Activated CD8-positive, alpha-beta memory T cell treated with anti-CD3 and anti-CD28 coated beads, Interleukin-2, amount 10 ng/mL, durations not matched to agents 7 days and 5 days (primary cell): ENCODE data around the gene KDM2A. TPM values are rescaled to one million over a fixed set of nuclear protein-coding genes. Genes with fewer than 3 reads are reported as not detected.

Experiments used
- ATAC-seq: fragments of 150-1000 bp; cut with Tn5 transposase; one replicate; pipeline ENCODE4 v1.10.0; 2021; ENCODE audit warnings: moderate library complexity
- CTCF ChIA-PET: fragments of 350-600 bp; sonication (Branson Sonifier 250); formaldehyde crosslinking; loops from one replicate; lab custom pipeline; 2021; ENCODE audit warnings: antibody characterized with exemption; lab: Charles Lee
- DNase-seq: peaks from one replicate; pipeline ENCODE4 v3.0.0-alpha.2; 2020
- H3K27ac Mint-ChIP-seq: one replicate; pipeline ENCODE4 v1.8.0; 2021; ENCODE audit warnings: mild to moderate bottlenecking, mixed read lengths
- H3K27me3 Mint-ChIP-seq: one replicate; pipeline ENCODE4 v1.8.0; 2021; ENCODE audit warnings: mixed read lengths
- H3K36me3 Mint-ChIP-seq: one replicate; pipeline ENCODE4 v1.8.0; 2021; ENCODE audit warnings: mild to moderate bottlenecking, mixed read lengths
- H3K4me1 Mint-ChIP-seq: one replicate; pipeline ENCODE4 v1.8.0; 2021; ENCODE audit warnings: mixed read lengths
- H3K4me3 Mint-ChIP-seq: one replicate; pipeline ENCODE4 v1.8.0; 2021; ENCODE audit warnings: mild to moderate bottlenecking, moderate library complexity, mixed read lengths
- H3K9me3 Mint-ChIP-seq: one replicate; pipeline ENCODE4 v1.8.0; 2022; ENCODE audit warnings: low read depth, mixed read lengths
- total RNA-seq, 2 experiments: library from RNA; stranded (reverse); gene quantifications; one replicate each; pipeline ENCODE4 v1.2.3, GENCODE V29; 2021

Gene KDM2A
- total RNA-seq, 2 experiments from 2014 or later, result 93.6 to 116 TPM

DNA sequence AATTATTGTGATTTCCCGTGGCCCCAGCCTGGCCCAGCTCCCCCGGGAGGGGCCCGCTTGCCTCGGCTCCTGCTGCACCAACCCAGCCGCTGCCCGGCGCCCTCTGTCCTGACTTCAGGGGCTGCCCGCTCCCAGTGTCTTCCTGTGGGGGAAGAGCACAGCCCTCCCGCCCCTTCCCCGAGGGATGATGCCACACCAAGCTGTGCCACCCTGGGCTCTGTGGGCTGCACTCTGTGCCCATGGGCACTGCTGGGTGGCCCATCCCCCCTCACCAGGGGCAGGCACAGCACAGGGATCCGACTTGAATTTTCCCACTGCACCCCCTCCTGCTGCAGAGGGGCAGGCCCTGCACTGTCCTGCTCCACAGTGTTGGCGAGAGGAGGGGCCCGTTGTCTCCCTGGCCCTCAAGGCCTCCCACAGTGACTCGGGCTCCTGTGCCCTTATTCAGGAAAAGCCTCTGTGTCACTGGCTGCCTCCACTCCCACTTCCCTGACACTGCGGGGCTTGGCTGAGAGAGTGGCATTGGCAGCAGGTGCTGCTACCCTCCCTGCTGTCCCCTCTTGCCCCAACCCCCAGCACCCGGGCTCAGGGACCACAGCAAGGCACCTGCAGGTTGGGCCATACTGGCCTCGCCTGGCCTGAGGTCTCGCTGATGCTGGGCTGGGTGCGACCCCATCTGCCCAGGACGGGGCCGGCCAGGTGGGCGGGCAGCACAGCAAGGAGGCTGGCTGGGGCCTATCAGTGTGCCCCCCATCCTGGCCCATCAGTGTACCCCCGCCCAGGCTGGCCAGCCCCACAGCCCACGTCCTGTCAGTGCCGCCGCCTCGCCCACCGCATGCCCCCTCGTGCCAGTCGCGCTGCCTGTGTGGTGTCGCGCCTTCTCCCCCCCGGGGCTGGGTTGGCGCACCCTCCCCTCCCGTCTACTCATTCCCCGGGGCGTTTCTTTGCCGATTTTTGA is 166.8 kb downstream of the KDM2A start:
- H3K4me1 Mint-ChIP-seq, result peaks cover 51% of the 10 kb centered on the region
- H3K27me3 Mint-ChIP-seq, result no peaks in the 10 kb centered on the region
- peaks cover 34% of the 10 kb centered on the region for H3K36me3 Mint-ChIP-seq
- ATAC-seq (no peak), DNase-seq (no peak)
- no peak overlapping the region for H3K4me3 Mint-ChIP-seq
- CTCF ChIA-PET, result interaction anchor here (0.6 to 15.2 kb wide), 5 partner anchors 8 to 177 kb away, joined by 3 to 137 read pairs (median 46); partner anchors contain the start of gene GRK2
- peak overlapping the region; percentile 96 for H3K27ac Mint-ChIP-seq
- H3K9me3 Mint-ChIP-seq, result no peaks in the 10 kb centered on the region

DNA sequence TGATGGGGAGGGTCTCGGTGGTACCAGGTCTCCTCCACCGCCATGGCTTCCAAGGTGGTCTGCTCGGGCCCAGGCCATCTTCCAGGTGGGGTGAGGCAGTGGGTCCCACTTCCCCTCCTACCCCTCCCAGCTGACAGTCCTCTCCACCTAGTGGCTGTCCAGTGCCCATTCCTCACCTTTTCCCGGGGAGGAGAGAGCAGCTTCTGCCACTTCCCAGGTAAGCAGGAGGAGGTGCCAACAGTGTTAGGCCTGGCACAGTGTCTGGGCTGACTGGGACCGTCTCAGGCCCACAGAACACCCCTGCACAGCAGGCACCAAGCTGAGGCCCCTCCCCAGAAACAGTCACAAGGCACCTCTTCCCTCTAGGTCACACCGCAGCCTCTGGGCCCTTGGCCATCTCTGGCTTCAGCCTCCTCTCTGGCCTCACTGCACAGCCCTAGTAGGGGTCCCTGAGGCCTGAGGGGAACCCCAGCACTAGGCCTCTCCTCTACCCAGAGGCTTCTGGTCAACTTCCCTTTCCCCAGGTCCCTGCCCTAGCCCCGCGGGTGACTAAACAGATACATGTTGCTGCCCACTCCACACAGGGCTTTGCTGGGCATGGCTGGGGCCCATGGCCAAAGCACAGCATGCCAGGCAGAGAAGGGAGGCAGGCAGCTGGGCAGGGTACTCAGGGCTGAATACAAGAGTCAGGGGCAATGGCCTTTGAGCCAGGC is 167.7 kb downstream of the KDM2A start:
- peaks cover 60% of the 10 kb centered on the region for H3K4me1 Mint-ChIP-seq
- H3K4me3 Mint-ChIP-seq, result peak overlapping the region; percentile 63
- no peaks in the 10 kb centered on the region for H3K27me3 Mint-ChIP-seq
- CTCF ChIA-PET, result interaction anchor here (1.8 to 15.2 kb wide), 6 partner anchors 9 to 96 kb away, joined by 6 to 137 read pairs (median 39); partner anchors contain the start of gene GRK2
- peaks cover 40% of the 10 kb centered on the region for H3K36me3 Mint-ChIP-seq
- peak overlapping the region; percentile 96 for H3K27ac Mint-ChIP-seq
- DNase-seq (no peak), ATAC-seq (no peak)
- H3K9me3 Mint-ChIP-seq, result no peaks in the 10 kb centered on the region

DNA sequence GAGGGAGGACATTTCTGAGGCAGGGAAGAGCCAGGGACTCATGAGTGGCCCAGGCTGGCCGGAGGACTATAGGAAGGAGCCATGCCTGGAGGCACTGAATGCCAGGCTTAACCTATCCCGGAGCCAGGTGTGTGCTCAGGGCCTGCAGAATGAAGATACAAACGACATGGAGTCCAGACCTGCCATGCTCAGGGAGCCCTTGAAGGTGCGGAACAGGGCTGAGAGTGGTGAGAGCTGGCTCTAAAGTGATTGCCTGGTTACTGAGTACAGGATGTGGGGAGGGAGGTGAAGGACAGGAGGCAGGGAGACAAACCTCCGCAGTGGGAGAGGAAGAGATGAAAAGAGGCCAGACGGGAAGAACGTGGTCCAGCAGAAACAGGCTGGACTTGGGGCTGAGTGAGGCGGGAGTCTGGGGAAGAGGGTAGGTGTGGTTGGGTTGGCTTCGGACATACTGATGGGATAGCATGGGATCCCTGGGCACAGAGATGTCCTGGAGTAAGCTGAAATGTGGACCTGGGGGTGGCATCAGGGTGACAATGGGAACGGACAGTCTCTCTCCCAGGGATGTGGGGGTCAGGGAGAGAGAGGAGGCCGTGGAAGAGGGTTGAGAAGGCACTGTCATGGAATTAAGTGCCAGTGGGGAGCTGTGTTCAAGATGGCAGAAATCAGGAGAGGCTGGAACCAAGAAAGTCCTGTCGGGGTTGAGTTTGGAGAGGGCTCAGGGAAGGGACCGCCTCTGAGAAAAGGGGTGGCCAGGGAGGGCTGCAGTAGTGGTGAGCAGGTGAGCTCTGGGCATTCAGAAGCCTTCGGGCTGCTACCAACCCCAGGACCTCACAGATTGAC is 168.5 kb downstream of the KDM2A start:
- ATAC-seq (peak; percentile 24), DNase-seq (peak; percentile 80)
- Mint-ChIP-seq H3K36me3 (peaks cover 42% of the 10 kb centered on the region), H3K27me3 (no peaks in the 10 kb centered on the region), H3K4me3 (peak overlapping the region; percentile 63), H3K9me3 (no peaks in the 10 kb centered on the region), H3K4me1 (peaks cover 63% of the 10 kb centered on the region), H3K27ac (peak overlapping the region; percentile 96)
- CTCF ChIA-PET, result interaction anchor here (0.9 to 15.2 kb wide), 11 partner anchors 9 to 215 kb away, joined by 3 to 137 read pairs (median 6); partner anchors contain the start of gene GRK2

DNA sequence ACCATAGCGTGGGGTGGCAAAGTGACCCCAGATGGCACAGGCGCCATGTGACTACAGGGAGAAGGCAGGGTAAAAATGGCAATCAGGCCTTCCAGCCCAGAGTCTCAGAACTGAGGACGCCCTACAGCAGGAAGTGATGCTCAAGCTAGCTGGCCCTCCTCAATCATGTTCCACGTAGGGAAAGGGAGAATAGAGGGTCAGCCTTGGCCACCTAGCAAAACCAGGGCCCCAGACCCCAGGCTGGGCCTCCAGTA is 169.1 kb downstream of the KDM2A start:
- H3K36me3 Mint-ChIP-seq, result peaks cover 47% of the 10 kb centered on the region
- H3K9me3 Mint-ChIP-seq, result no peaks in the 10 kb centered on the region
- H3K4me3 Mint-ChIP-seq, result peak overlapping the region; percentile 63
- no peak for DNase-seq
- no peak for ATAC-seq
- no peaks in the 10 kb centered on the region for H3K27me3 Mint-ChIP-seq
- CTCF ChIA-PET, result interaction anchor here (0.9 to 15.2 kb wide), 12 partner anchors 10 to 216 kb away, joined by 3 to 137 read pairs (median 5); partner anchors contain the start of gene GRK2
- H3K4me1 Mint-ChIP-seq, result peaks cover 68% of the 10 kb centered on the region
- H3K27ac Mint-ChIP-seq, result peak overlapping the region; percentile 96

DNA sequence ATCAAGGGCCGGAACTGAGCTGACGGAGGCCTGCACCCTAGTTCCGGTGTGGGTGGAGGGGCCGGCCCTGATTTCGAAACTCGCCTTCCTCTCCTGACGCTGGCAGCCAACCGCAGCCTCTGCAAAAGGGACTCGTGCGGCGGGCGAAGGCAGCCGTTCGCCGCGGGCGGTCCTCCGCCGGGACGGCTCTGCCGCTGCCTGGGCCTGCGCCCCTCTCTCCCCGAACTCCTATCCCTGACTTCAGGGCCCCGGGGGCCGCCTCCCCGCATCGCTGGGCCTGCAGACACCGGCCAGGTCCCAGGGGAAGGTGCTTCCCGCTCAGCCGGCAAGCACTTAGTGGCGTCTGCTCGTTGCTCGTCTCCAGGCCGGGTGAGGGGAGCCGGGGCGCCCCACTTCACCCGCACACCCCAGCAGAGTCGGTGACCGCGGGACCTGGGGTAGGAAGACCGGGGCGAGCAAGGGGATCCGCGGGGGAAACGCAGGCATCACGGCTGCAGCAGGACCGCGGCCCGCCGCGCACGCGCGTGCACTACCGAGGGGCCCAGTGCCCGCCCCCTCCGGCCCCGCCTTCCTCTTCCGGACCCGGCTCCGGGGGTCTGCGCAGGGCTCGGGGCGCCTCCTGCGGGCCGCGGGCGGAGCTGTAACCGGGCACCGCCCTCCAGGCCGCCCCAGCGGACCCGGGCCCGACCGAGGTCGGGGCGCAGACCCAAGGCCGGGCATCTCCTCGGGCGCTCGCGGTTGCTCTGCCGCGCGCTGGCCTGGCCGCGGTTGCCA is 169.6 kb downstream of the KDM2A start:
- Mint-ChIP-seq H3K4me1 (peaks cover 69% of the 10 kb centered on the region), H3K36me3 (peaks cover 50% of the 10 kb centered on the region), H3K9me3 (no peaks in the 10 kb centered on the region), H3K4me3 (peak overlapping the region; percentile 63), H3K27ac (peak overlapping the region; percentile 96), H3K27me3 (no peaks in the 10 kb centered on the region)
- DNase-seq, result peak; percentile 96
- CTCF ChIA-PET, result interaction anchor here (0.9 to 15.2 kb wide), 15 partner anchors 10 to 125 kb away, joined by 3 to 137 read pairs (median 5); partner anchors contain the start of genes GRK2 and SSH3
- peak; percentile 75 for ATAC-seq

DNA sequence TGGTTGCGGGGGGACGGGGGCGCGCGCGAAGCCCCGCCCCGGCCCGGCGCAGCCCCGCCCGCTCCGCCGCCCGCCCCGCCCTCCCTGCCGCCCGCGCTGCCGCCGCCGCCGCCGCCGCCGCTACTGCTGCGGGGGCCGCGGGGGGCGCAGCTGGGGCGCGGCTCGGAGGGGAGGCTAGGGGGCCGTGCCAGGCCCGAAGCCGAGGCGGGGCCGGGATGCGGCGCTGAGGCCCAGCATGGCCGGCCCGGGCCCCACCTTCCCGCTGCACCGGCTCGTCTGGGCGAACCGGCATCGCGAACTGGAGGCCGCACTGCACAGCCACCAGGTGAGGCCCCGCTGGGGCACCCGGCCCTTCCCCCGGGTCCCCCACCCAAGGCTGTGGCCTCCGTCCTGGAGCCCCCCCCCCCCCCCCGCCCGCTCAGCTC is 170.2 kb downstream of the KDM2A start, which contains the start of gene ANKRD13D:
TSS of gene ANKRD13D (plus strand) at position 78 of the 425 bp plus-strand sequence. CDS start at position 236, 158 bp downstream.
- ATAC-seq (peak; percentile 43), DNase-seq (no peak)
- no peaks in the 10 kb centered on the region for H3K9me3 Mint-ChIP-seq
- H3K27me3 Mint-ChIP-seq, result no peaks in the 10 kb centered on the region
- H3K4me1 Mint-ChIP-seq, result peaks cover 68% of the 10 kb centered on the region
- peak within 1 kb of the TSS; percentile 95 for H3K4me3 Mint-ChIP-seq
- peak within 1 kb of the TSS; percentile 96 for H3K27ac Mint-ChIP-seq
- peaks cover 52% of the 10 kb centered on the region for H3K36me3 Mint-ChIP-seq
- CTCF ChIA-PET, result interaction anchor here (0.9 to 15.2 kb wide), 10 partner anchors 11 to 93 kb away, joined by 3 to 137 read pairs (median 8); partner anchors contain the start of genes GRK2 and SSH3

DNA sequence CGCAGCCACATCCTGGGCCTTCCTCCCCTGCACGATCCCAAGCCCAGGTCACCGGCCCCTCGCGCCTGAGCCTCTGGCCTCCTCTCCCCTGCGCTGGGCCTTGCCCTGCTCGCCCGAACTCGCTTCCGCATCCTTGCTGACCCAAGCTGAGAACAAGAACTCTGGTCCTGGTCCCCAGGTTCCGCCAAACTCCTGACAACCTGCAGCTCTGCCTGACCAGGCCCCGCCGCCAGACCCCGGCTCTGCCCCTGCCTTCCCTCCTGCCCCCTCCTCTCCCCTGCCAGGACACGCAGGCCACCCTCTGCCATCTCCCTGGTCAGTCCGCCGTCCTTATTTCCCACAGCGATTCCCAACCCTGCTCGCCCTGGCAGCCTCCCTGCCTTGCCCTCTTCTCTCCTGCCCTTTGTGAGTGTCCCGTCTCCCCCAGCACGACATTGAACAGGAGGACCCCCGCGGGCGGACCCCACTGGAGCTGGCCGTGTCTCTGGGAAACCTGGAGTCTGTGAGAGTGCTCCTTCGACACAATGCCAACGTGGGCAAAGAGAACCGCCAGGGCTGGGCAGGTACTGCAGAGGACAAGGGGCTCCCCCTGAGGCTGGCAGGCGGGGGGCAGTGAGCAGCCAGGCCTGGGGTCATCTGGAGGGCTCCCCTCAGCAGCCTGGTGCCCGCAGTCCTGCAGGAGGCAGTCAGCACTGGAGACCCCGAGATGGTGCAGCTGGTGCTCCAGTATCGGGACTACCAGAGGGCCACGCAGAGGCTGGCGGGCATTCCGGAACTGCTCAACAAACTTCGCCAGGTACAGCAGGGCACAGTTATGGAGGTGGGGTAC is 170.8 kb downstream of the KDM2A start:
- Mint-ChIP-seq H3K4me3 (peak overlapping the region; percentile 95), H3K9me3 (no peaks in the 10 kb centered on the region), H3K27me3 (no peaks in the 10 kb centered on the region), H3K36me3 (peaks cover 57% of the 10 kb centered on the region), H3K27ac (peak overlapping the region; percentile 90), H3K4me1 (peaks cover 68% of the 10 kb centered on the region)
- ATAC-seq, result peak; percentile 3
- CTCF ChIA-PET, result interaction anchor here (1.3 to 15.2 kb wide), 8 partner anchors 12 to 92 kb away, joined by 3 to 137 read pairs (median 20); partner anchors contain the start of genes GRK2 and SSH3
- no peak for DNase-seq

DNA sequence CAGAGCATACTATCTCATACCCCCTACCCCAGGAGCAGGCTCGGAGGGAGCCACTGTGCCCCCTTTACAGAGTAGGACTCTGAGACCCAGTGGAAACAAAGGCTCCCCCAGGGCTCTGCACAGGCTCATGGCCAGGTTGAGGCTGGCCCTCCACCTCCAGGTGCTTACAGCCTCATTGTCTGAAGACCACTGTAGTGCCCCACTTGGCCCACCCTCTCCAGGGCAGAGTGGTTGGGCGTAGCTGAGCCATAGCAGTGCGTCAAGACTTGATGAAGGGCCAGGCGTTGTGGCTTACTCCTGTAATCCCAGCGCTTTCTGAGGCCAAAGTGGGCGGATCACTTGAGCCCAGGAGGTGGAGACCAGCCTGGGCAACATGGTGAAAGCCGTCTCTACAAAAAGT is 171.7 kb downstream of the KDM2A start:
- H3K27me3 Mint-ChIP-seq, result no peaks in the 10 kb centered on the region
- no peaks in the 10 kb centered on the region for H3K9me3 Mint-ChIP-seq
- H3K27ac Mint-ChIP-seq, result no peak overlapping the region
- CTCF ChIA-PET, result interaction anchor here (1.2 to 15.2 kb wide), 5 partner anchors 20 to 92 kb away, joined by 3 to 137 read pairs (median 32); partner anchors contain the start of gene GRK2
- ATAC-seq, result no peak
- H3K4me3 Mint-ChIP-seq, result peak overlapping the region; percentile 95
- H3K4me1 Mint-ChIP-seq, result peaks cover 65% of the 10 kb centered on the region
- no peak for DNase-seq
- H3K36me3 Mint-ChIP-seq, result peaks cover 63% of the 10 kb centered on the region

DNA sequence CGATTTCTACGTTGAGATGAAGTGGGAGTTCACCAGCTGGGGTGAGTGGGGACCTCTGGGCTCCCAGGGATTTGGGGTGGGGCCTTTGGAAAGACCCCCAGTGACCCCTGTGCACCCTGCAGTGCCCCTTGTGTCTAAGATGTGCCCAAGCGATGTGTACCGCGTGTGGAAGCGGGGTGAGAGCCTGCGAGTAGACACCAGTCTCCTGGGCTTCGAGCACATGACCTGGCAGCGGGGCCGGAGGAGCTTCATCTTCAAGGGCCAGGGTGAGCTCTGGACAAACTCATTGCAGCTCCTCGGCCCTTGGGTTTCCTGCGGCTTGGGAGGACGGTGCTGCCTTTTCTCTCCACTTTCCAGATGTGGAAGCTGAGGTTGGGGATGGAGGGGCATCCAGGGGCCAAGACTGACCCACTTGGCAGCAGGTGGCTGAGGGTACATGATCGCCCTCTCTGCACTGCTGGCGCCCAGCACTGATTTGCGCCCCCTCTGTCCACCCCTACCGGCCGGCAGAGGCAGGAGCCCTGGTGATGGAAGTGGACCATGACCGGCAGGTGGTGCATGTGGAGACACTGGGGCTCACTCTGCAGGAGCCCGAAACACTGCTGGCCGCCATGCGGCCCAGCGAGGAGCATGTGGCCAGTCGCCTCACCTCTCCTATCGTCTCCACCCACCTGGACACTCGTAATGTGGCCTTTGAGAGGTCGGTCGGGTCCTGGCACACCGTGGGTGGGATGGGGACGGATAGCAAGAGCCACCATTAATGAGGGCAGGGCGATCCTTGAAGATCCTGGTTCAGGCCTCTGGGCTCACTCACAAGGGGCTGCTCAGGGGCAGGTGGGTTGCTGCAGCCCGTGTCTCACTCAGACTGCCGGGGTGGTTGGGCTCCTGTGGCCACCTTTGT is 172.7 kb downstream of the KDM2A start:
- H3K9me3 Mint-ChIP-seq, result peaks cover 5% of the 10 kb centered on the region
- peaks cover 59% of the 10 kb centered on the region for H3K4me1 Mint-ChIP-seq
- H3K27me3 Mint-ChIP-seq, result no peaks in the 10 kb centered on the region
- ATAC-seq (no peak), DNase-seq (no peak)
- no peak overlapping the region for H3K27ac Mint-ChIP-seq
- peaks cover 70% of the 10 kb centered on the region for H3K36me3 Mint-ChIP-seq
- CTCF ChIA-PET, result interaction anchor here (0.7 to 15.2 kb wide), 7 partner anchors 21 to 115 kb away, joined by 3 to 137 read pairs (median 8); partner anchors contain the start of gene GRK2
- H3K4me3 Mint-ChIP-seq, result no peak overlapping the region

DNA sequence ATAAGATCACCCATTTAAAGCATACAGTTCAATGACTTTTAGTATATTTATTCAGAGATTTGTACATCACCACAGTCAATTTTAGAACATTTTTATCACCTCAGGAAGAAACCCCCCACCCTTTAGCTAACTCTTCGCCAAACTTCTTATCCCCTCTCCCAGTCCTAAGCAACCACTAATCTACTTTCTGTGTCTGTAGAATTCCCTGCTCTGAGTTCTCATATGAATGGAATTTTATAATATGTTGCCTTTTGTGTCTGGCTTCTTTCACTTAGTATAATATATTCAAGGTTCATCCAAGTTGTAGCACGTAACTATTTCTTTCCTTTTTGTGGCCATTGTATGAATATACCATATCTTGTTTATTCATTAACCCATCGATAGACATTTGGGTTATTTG is 173.6 kb downstream of the KDM2A start:
- H3K4me3 Mint-ChIP-seq, result no peak overlapping the region

More for the DNA sequence above, 173.6 kb downstream of the KDM2A start:
- Mint-ChIP-seq H3K4me1 (peaks cover 50% of the 10 kb centered on the region), H3K36me3 (peaks cover 69% of the 10 kb centered on the region), H3K27me3 (no peaks in the 10 kb centered on the region), H3K27ac (peak overlapping the region; percentile 60), H3K9me3 (peaks cover 8% of the 10 kb centered on the region)
- DNase-seq, result no peak
- CTCF ChIA-PET, result interaction anchor here (1.6 to 15.2 kb wide), 5 partner anchors 10 to 27 kb away, joined by 4 to 137 read pairs (median 8); partner anchors contain the start of genes GRK2 and SSH3
- ATAC-seq, result no peak
